GM21367 (cell line): ENCODE measurements around the gene DENND1B.
"Not testable (repeated sequence)": the region's sequence is repeated elsewhere in the genome, so short reads cannot be mapped to it uniquely, and the experiment has no call there.

ENCODE experiments used
- ATAC-seq: cut with Tn5 transposase; IDR thresholded peaks from one replicate; pipeline ENCODE4 v1.9.1; 2021; ENCODE audit not compliant: unreplicated experiment

Gene DENND1B

DNA sequence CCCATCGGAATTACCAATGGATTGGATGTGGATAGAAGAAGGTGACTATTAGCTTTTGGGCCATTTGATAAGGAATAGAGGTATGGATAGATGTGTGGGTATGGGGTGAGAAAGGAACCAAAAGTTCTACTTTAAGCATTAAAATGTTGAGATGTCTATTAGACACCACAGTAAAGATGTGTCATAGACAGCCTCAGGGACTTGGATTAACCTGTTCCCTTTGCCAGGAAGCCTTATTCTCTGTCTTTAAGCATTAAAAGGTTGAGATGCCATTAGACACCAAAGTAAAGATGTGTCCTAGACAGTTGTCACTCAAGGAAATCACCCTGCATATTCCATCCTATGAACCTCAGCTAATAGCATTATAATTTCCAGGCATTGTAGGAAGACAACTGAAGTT lies 11.0 kb upstream of the DENND1B start:
- no peak for ATAC-seq

DNA sequence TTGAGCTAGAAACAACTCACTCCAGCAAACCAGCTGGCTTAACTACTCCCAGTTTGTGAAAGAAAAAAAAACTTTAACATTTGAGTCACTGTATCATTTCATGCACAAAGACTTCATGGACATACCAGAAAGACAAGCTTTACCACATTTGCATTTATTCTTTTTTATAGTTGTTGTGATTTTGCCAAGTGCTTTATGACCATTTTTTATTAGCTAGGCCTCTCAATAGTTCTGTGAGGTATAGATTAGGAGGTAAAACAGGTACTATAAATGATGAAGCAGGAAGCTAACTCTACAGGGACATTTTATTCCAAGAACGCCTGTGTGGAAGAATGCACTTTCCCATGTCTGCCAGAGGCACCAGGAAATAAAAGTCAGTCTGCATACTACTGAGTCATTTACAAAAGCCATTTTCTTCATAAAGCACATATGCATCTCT lies 8.2 kb upstream of the DENND1B start:
- no peak for ATAC-seq

DNA sequence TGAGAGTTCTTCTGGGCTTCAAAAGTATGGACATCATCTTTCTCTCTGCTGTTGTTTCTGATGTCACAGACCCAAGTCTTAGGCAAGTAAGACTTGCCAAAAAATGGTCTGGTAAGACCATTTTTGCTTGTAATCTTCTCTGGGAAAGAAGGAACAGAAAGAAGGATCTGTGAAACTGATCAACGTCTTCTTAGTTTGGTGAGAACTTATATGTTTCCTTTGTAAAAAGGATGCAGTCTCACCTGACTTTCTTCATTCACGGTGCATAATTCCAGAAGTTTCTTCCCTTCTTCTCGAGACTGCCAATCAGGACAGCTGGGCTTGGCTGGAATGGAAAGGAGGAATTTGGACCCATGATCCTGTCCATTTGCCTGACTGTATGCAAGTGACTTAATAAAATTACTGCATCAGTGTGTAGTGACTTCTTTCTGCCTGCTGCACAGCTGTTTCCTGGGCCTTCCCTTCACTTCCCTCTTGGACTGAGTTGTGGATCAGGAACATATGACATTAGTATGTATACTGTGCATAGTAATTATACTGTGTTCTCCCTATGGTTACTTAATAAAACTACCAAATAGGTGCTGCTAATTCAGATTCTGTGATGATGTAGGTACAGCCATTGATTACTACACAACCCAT lies 7.6 kb upstream of the DENND1B start:
- no peak for ATAC-seq

DNA sequence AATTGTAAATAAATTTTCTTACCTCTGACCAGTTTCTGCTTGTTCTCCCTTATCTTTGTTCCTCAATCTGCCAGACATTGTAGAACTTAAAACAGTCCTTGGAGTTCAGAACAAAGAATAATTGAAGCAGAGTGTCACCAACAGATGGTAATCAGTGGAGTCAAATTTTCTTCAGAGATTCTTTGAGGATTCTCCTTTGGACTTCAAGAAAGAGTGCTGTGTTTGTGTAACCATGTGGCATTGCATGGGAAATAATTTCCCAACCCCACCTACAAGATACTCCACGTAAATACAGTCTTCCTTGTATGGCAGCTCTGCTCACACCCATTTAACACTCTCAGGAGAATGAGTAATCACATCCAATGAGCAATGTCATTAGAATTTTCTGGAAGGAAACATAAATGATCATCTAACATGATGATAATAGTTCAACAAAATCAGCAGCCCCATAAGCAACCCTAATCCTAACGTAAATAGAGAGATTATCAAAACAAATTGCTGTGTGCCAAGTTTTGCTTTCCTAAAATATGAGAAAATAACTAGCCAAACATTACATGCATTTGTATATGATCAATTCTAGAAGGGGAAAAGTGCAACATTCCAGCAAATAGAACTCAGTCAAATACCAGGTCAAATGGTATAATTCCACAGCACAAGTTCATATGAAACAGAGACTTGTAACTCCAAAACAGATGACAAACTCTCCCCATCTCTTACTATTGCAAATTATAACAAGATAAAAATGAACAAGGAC lies 6.9 kb upstream of the DENND1B start:
- ATAC-seq = no peak

DNA sequence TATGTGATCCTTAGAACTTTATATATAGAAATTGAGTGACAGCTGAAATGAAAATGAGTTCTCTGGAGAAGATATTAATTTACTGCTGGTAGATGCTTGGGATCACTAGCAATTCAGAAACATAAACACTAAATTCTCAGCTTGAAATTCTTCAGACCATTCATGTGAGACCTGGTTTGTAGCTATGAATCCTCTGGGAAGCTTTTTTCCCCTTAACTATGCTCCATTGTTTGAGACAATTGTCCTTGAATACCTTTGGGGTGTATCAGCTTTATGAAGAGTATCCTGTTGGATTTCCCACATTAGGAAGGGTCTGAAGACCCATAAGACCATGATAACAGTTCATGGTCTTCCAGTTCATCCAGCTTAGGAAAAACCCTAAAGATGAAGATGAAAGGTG lies 4.6 kb upstream of the DENND1B start:
- no peak for ATAC-seq

DNA sequence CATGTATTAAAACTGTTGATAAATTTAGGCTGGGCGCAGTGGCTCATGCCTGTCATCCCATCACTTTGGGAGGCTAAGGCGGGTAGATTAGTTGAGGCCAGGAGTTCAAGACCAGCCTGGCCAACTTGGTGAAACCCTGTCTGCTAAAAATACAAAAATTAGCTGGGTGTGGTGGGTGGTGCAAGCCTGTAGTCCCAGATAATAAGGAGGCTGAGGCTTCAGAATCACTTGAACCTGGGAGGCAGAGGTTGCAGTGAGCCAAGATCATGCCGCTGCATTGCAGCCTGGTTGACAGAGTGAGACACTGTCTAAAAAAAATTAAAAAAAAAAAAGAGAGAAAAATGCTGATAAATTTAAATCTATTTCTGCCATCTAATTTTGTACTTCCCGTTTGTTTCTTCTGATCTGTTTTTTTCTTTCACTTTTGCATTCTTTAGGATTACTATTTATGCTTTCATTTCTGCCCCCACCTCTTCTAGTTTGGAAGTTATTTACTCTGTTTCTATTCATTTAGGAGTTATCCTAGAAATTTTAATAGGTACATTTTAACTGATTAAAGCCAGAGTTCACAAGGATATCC lies 3.2 kb upstream of the DENND1B start:
- ATAC-seq = no peak

DNA sequence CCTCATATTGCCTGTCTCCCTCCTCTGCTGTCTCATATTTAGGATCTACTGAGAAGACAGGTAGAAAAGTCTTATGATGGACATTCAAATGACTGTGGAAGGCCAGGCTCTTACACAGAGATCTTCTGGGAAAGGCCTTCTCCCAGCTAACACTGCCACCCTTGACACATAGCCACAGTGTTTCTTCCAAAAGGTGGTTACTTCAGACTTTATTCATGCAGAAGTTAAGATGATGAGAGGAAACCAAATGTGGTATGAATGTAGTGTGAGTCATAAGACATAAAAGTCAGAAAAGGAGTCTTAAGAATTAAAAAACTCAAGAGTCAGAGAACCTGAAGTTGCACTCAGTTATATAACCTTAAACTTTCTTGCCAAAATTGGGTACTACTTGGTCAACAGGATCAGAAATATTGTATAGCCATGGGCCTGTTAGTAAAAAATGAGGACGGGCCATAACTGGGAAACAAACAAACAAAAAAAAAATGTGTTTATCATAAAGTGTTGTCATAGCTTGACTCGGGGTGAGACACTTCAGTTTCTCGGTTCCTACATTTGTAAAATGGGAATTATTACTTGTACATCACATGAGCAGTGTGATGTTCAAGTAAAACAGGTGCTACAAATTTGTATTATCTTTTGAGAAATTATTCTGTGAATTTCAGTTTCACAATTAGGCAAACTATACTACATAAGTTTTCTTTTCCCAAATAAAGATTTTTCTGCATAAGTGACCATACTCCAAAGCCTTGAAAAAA lies 1.2 kb upstream of the DENND1B start:
- ATAC-seq = peak; percentile 41

DNA sequence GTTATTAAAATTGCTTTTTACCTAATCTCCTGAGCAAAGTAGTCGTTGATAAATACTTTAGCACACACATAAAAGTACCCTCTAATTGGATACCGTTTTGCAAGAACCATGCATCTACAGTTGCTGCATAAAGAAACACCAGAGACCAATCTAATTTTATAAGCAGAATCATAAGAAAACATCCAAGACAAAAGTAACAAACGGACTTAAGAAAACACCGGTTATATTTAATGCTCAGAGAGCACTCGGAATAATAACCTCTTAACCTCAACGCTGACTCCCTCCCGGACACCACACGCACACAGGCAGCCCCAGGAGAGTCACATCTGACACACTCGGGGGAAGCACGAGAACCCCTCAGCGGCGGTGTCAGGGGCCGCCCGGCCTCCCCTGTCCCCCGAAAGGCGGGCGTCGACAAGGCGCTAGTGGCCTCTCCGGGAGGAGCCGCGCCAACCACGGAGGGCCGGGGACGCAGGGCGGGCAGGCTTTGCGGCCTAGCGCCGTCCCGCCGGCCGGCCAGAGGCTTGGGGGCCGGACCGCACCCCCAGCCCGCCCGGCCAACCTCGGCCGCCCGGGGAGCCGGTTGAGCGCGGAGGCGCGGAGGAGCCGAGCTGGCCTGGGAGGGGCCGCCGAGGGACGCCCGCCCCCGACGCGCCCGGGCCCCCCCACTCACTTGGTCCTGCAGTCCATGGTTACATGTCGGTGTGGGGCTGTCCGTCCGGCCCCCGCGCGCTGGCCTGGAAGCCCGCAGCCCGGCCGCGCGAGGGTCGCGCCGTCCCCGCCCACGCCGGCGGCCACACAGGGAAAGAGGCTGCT lies 606 bp downstream of the DENND1B start:
- peak; percentile 19 for ATAC-seq

DNA sequence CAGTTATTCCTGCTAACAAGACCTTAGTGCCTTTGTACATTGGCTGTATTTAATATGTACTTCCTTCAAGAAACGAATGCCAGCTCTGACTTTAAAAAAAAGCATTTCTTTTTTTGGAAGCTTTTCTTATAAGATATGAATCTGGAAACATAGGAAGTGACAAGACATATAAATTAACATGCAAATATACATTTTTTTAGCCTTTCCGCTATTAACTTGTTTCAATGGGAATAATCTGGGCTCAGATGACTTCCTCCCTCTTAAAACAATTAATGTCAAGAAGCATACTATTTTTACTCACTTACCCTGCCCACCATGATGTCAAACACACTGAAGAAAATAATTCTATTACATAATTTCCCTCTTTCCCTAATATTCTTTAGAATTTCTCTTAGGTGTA lies 1.4 kb downstream of the DENND1B start:
- no peak for ATAC-seq

DNA sequence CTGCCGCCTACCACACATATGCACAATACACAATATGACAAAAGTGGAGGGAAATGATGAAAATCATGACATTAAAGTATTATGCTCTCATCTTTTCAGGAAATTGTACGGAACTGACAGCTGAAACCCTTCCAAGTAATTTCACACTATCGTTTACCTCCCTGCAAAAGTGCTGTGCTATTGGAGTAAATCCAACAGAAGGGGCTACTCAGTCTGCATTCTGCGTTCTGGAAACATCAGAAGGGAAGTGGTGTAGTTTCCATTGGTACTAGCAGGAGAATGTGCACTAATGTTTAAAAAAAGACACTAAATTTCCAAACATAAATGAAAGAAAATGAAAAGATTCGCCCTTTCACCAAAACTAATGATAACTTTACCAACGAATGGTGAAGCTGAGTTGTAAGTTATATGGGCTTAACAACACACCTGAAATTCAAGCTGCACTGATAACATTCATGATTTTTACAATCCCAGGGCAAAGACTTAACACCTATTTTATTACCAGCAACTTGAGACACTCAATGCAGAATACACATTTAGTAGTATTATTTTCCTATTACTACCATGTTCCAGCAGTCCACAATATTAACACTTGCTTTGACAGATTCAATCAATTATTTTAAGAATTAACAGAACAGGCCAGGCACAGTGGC lies 3.2 kb downstream of the DENND1B start:
- ATAC-seq = no peak

DNA sequence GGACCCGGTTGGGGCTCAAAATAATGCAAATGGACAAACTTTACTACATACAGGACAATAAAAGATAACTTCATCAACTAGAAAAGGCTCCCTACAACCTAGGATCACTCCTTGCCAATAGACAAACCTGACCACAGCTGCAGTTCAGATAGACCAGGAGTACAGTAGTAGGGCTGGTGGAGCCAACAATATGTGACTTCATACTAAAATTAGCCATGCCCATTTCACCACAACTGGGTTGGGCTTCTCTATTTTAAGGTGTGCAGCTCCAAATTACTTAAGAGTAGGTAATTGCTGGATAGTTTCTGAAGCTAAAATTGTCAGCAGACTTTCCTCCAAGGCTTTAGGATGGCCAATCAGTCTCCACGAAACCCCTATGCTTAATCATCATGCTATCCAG lies 3.9 kb downstream of the DENND1B start:
- ATAC-seq = no peak

DNA sequence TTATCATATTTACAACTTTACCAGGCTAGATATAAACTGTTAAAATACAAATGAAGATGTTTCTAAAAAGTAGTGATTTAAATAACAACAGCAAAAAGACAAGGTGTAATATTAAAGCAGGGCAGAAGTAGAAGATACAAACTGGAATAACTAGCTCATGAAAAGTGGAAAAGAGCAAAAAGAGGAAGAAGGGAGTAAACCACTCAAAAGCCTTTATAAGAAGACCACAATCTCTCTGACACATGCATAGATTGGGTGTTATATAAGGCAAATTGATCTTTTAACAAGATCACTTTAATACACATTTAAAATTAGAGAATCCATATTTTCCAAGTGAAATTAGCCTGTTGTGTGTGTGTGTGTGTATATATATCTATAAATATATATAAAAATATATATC lies 5.0 kb downstream of the DENND1B start:
- no peak for ATAC-seq

DNA sequence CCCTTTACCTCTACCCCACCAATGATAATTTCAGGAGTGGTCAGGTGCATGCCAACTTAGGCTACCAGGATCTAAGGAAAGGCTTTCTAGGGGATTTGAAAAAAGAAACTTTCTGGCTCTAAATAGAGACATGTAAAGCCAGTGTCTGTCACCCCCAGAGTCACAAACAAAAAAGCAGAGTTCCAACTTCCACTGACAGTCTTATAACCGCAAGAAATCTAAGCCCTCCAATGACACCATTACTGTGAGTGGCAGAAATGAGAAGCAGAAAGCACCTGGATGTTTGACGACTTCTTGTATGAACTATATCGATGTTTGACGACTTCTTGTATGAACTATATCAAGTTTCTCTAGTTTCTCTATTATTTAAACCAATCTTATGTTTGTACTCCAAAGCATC lies 6.0 kb downstream of the DENND1B start:
- ATAC-seq = no peak

DNA sequence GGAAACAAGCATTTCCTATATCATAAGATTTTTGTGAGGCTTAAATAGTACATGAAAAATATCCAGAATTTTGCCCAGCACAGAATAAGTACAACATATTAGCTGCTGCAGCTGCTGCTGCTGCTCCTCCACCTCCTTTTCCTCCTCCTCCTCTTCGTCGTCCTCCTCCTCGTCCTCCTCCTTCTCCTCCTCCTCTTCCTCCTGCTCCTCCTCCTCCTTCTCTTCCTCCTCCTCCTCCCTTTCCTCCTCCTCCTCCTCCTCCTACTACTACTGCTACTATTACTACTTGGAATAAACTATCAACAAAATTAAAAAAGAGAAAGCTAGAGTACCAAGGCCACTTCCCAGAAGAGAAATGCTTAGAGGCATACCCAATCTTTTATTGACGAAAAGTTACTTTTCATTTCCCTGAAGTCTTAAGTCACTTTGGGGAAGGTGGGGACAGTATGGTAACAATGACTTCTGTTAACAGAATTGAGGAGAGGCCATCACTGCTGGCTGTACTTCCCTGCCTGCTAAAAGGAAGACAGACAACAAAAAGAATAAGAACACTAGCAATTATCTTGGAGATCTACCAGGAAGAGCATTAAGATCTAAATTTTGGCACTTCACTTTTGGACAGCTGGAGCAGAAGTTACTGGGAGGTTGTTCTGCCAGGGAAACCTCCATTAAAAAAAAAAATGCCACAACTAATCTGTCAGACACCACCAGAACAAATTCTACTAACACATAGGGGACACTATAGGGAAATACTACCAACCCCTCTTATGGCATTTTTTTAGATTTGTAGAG lies 7.1 kb downstream of the DENND1B start:
- no peak for ATAC-seq

DNA sequence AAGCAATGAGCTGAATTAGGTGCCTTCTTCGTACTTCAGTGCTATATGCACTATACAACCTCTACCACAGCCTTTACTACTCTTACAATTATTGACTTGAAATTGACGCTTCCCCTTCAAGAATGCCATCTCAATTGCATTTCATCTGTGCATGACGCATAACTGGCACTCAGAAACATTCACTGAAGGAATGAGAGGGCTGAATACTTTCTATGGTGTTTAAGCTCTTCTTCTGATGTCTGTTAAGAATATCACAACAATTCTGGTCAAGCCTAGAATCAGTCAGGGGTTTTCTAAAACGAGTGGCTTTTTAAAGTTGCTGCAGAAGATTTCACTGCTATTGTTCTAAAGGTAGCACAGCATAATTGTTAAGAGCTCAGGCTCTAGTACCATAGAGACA lies 11.5 kb downstream of the DENND1B start:
- ATAC-seq = no peak

DNA sequence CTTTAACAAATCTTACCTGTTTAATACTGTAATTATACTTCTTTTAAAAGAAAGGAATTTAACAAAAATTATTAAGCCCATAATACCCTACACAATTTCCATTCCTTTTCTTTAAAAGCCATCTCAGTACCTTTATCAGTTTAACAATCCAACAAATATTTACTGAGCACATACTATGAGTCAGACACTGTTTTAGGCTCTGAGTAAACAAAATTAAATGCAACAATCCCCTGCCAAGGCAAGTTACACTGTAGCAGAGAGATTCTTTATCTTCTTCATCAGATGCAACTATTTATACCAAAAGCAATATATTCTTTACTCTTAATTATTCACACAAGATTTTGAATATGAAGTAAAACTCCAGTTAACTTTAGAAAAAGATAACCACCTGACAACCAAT lies 12.0 kb downstream of the DENND1B start:
- no peak for ATAC-seq

DNA sequence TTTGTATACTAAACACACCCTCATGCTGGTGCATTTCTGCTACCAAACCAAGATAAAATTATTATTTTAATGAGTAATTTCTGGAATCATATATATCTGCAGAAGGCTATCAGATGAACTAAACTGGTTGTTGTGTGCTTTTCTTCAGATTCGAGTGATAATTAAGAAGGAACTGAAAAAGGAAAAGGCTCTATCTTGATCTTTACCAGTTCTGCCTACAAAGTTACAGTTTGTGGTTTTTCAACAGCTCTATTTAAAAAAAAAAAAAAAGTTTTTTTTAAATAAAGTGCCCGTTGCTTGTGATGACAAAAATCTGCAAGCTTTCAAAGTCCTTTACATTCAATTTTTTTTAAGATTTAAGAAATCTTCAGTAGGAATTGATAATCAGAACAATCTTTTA lies 13.6 kb downstream of the DENND1B start:
- peak; percentile 77 for ATAC-seq

DNA sequence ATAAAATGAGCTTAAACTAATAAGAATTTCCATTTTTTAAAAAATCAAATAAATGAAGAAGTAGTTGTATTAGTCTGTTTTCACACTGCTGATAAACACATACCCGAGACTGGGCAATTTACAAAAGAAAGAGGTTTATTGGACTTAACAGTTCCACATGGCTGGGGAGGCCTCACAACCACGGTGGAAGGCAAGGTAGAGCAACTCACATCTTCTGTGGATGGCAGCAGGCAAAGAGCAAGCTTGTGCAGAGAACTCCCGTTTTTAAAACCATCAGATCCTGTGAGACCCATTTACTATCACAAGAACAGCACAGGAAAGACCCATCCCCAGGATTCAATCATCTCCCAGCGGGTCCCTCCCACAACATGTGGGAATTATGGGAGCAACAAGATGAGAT lies 19.7 kb downstream of the DENND1B start:
- not testable (repeated sequence) for ATAC-seq

DNA sequence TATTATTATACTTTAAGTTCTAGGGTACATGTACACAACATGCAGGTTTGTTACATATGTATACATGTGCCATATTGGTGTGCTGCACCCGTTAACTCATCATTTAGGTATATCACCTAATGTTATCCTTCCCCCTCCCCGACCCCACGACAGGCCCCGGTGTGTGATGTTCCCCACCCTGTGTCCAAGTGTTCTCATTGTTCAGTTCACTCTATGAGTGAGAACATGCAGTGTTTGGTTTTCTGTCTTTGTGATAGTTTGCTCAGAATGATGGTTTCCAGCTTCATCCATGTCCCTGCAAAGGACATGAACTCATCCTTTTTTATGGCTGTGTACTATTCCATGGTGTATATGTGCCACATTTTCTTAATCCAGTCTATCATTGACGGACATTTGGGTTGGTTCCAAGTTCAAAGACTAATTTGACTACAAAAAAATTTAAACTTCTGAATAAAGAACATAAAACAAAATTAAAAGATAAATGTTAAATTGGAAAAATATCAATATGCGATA lies 22.6 kb downstream of the DENND1B start:
- not testable (repeated sequence) for ATAC-seq
